HCT116 (cell line): ENCODE measurements around the gene LRRTM4. TPM values are rescaled to one million over a fixed set of nuclear protein-coding genes. Genes with fewer than 3 reads are reported as not detected.

Experiments used
- ATAC-seq: fragments of 200-7000 bp; cut with Tn5 transposase; 2 replicates; pipeline ENCODE4 v1.9.1; 2020; ENCODE audit warnings: mild to moderate bottlenecking, moderate library complexity
- BruUV-seq: library from RNA; stranded (reverse); fragments of 400-500 nt; replicated peaks from 2 replicates; lab custom pipeline; 2021; lab: Mats Ljungman, UMichigan
- CTCF ChIA-PET: fragments of 300-600 bp; sonication (Branson Sonifier 250); formaldehyde crosslinking; loops from one replicate; lab custom pipeline; 2021; ENCODE audit warnings: antibody characterized with exemption; lab: Charles Lee
- POLR2A ChIA-PET: fragments of 300-600, 350-600 bp; sonication (Branson Sonifier 250); formaldehyde crosslinking; loops from one replicate; lab custom pipeline; 2021; ENCODE audit warnings: antibody characterized with exemption; lab: Charles Lee
- RAD21 ChIA-PET, 2 experiments: fragments of 300-600 bp; sonication (Branson Sonifier 250); formaldehyde crosslinking; loops; one replicate each; lab custom pipeline; 2023; ENCODE audit warnings: low total read pairs in 2 of 2; ENCODE audit not compliant: uncharacterized antibody in 2 of 2, unreplicated experiment in 2 of 2, low non-redundant PET in 1 of 2; lab: Charles Lee
- DNase-seq: peaks from one replicate; pipeline ENCODE4 v3.0.0-alpha.2; 2010; ENCODE audit warnings: low read depth, low spot score
- H2AFZ ChIP-seq: fragments of 200-600 bp; shearing (Covaris generic), sonication (generic); 2 replicates; pipeline ENCODE4 v1.6.1; 2017; ENCODE audit warnings: low read depth, mixed run types, mixed read lengths, antibody characterized with exemption, low read length; ENCODE audit not compliant: poor library complexity, severe bottlenecking
- H3K27ac ChIP-seq: 2 replicates; pipeline ENCODE4 v1.5.1; 2012; ENCODE audit warnings: low read depth, low read length
- H3K27me3 ChIP-seq: fragments of 200-600 bp; sonication (generic); 2 replicates; pipeline ENCODE4 v1.6.1; 2016; ENCODE audit warnings: mixed run types, low read length, mixed read lengths; ENCODE audit not compliant: insufficient read depth
- H3K36me3 ChIP-seq, 2 experiments: fragments of 200-500 bp in 1 of 2; fragments of 200-600 bp in 1 of 2; sonication (Bioruptor generic) in 1 of 2; sonication (generic) in 1 of 2; 2 replicates each; pipeline versions ENCODE4 v1.5.1 to v1.6.1; 2014 to 2016; ENCODE audit warnings: low read length in 2 of 2, inconsistent platforms in 1 of 2, mixed read lengths in 1 of 2, mixed run types in 1 of 2; ENCODE audit not compliant: insufficient read depth in 2 of 2, control insufficient read depth in 1 of 2
- H3K4me1 ChIP-seq, 2 experiments: fragments of 200-600 bp in 1 of 2; sonication (generic) in 1 of 2; 2 replicates each; pipeline versions ENCODE4 v1.5.1 to v1.6.1; 2012 to 2017; ENCODE audit warnings: low read length in 2 of 2, inconsistent platforms in 1 of 2, mild to moderate bottlenecking in 1 of 2, mixed read lengths in 1 of 2, mixed run types in 1 of 2, moderate library complexity in 1 of 2; ENCODE audit not compliant: insufficient read depth in 2 of 2, control insufficient read depth in 1 of 2
- H3K4me2 ChIP-seq: fragments of 200-600 bp; sonication (generic); 2 replicates; pipeline ENCODE4 v1.6.1; 2017; ENCODE audit warnings: mixed run types, low read length, mixed read lengths
- H3K4me3 ChIP-seq, 2 experiments: fragments of 200-600 bp in 1 of 2; sonication (generic) in 1 of 2; replicated peaks in 1 of 2; 2 replicates each; pipeline ENCODE4 v1.5.1; 2011 to 2016; ENCODE audit warnings: low read length in 2 of 2, control low read depth in 1 of 2, low read depth in 1 of 2, mild to moderate bottlenecking in 1 of 2, mixed read lengths in 1 of 2, mixed run types in 1 of 2
- H3K79me2 ChIP-seq: fragments of 200-600 bp; sonication (generic); 2 replicates; pipeline ENCODE4 v1.6.1; 2017; ENCODE audit warnings: mild to moderate bottlenecking, mixed run types, low read length, moderate library complexity, mixed read lengths; ENCODE audit not compliant: insufficient read depth
- H3K9ac ChIP-seq: fragments of 200-600 bp; sonication (generic); 2 replicates; pipeline ENCODE4 v1.6.1; 2016; ENCODE audit warnings: low read length, mixed read lengths
- H3K9me2 ChIP-seq: fragments of 200-600 bp; sonication (generic), shearing (Covaris generic); 2 replicates; pipeline ENCODE4 v1.6.1; 2017; ENCODE audit warnings: mixed run types, mild to moderate bottlenecking, moderate library complexity; ENCODE audit not compliant: insufficient read depth
- H3K9me3 ChIP-seq, 2 experiments: fragments of 200-500 bp in 1 of 2; fragments of 200-600 bp in 1 of 2; sonication (Bioruptor generic) in 1 of 2; sonication (generic) in 1 of 2; 2 replicates each; pipeline ENCODE4 v1.6.1; 2014 to 2017; ENCODE audit warnings: low read length in 2 of 2, mixed read lengths in 2 of 2, inconsistent platforms in 1 of 2, low read depth in 1 of 2, mild to moderate bottlenecking in 1 of 2, mixed run types in 1 of 2, moderate library complexity in 1 of 2; ENCODE audit not compliant: control insufficient read depth in 1 of 2, insufficient read depth in 1 of 2
- H4K20me1 ChIP-seq: fragments of 200-600 bp; sonication (generic), shearing (Covaris generic); 2 replicates; pipeline ENCODE4 v1.6.1; 2017; ENCODE audit warnings: mixed run types, mild to moderate bottlenecking, moderate library complexity; ENCODE audit not compliant: insufficient read depth
- CBX3 ChIP-seq: IDR thresholded peaks from 2 replicates; pipeline ENCODE4 v1.6.1; 2012; ENCODE audit warnings: low read depth
- CEBPB ChIP-seq: IDR thresholded peaks from 2 replicates; pipeline ENCODE4 v1.6.1; 2012; ENCODE audit warnings: low read depth
- CTCF ChIP-seq, 3 experiments: fragments of 200-600 bp in 1 of 3; sonication (generic) in 1 of 3; IDR thresholded peaks in 2 of 3; conservative IDR thresholded peaks in 1 of 3; 2 replicates each; pipeline ENCODE4 v1.5.1; 2012 to 2017; ENCODE audit warnings: low read depth in 2 of 3, low read length in 2 of 3, antibody characterized with exemption in 1 of 3, borderline replicate concordance in 1 of 3, control low read depth in 1 of 3, mild to moderate bottlenecking in 1 of 3, mixed read lengths in 1 of 3, mixed run types in 1 of 3, moderate library complexity in 1 of 3; ENCODE audit not compliant: insufficient read depth in 1 of 3
- EGR1 ChIP-seq: IDR thresholded peaks from 2 replicates; pipeline ENCODE4 v1.6.1; 2012; ENCODE audit warnings: low read depth
- ELF1 ChIP-seq: IDR thresholded peaks from 2 replicates; pipeline ENCODE4 v1.6.1; 2012; ENCODE audit warnings: low read depth, borderline replicate concordance
- FOSL1 ChIP-seq: IDR thresholded peaks from 2 replicates; pipeline ENCODE4 v1.6.1; 2012; ENCODE audit warnings: low read depth
- POLR2A ChIP-seq: IDR thresholded peaks from 2 replicates; pipeline ENCODE4 v1.7.0; 2011; ENCODE audit warnings: borderline replicate concordance; ENCODE audit not compliant: insufficient read depth, insufficient read length; ENCODE audit errors: extremely low read depth
- SIN3A ChIP-seq: IDR thresholded peaks from 2 replicates; pipeline ENCODE4 v1.6.1; 2012; ENCODE audit warnings: low read depth
- SP1 ChIP-seq: IDR thresholded peaks from 2 replicates; pipeline ENCODE4 v1.6.1; 2012; ENCODE audit warnings: low read depth
- ZBTB33 ChIP-seq: IDR thresholded peaks from 2 replicates; pipeline ENCODE4 v1.6.1; 2011; ENCODE audit warnings: mild to moderate bottlenecking, low read length, moderate library complexity; ENCODE audit not compliant: insufficient replicate concordance; ENCODE audit errors: extremely low read depth
- intact Hi-C: fragments of 100-400 bp; cut with micrococcal nuclease; formaldehyde crosslinking; loops from 2 replicates; pipeline ENCODE4 v1.10.0; 2022
- total RNA-seq: library from RNA; stranded (reverse); gene quantifications from one replicate; pipeline ENCODE4 v1.2.1, GENCODE V29; 2021; ENCODE audit not compliant: unreplicated experiment

Gene LRRTM4
- total RNA-seq, 1 experiment from 2014 or later, result 0.25 TPM

GRCh38 chr2:77193858-77194448 lies 328.2 kb downstream of the LRRTM4 start:
- TF ChIP-seq CEBPB (no peak), SP1 (no peak), FOSL1 (no peak), ZBTB33 (no peak), POLR2A (no peak), SIN3A (no peak), CBX3 (no peak), ELF1 (no peak), CTCF (IDR thresholded peaks at IDR 0.05 in 2 of 3, conservative IDR thresholded peaks at IDR 0.05 in 1 of 3; ENCODE audit: borderline replicate concordance in 1 of 3, insufficient read depth in 1 of 3, low read depth in 2 of 3, low read length in 2 of 3) (no peak), EGR1 (no peak)
- intact Hi-C loops, result no loop called here
- POLR2A ChIA-PET, result no interaction called here
- no peaks in the 10 kb centered on the region for H3K4me1 ChIP-seq
- peaks cover 0 to 18% of the 10 kb centered on the region in 2 experiments; a peak in 2 of 4 replicates for H3K9me3 ChIP-seq
- RAD21 ChIA-PET, result no interaction called here
- no peak overlapping the region for H3K9ac ChIP-seq
- no peaks in the 10 kb centered on the region for H4K20me1 ChIP-seq
- H3K27me3 ChIP-seq, result no peaks in the 10 kb centered on the region
- H2AFZ ChIP-seq, result no peak overlapping the region
- H3K27ac ChIP-seq, result no peak overlapping the region
- CTCF ChIA-PET, result no interaction called here
- no peak overlapping the region for H3K4me3 ChIP-seq
- ATAC-seq, result no peak
- DNase-seq, result no peak
- H3K36me3 ChIP-seq, result no peaks in the 10 kb centered on the region
- no peak overlapping the region for H3K4me2 ChIP-seq
- H3K79me2 ChIP-seq, result no peaks in the 10 kb centered on the region
- no peaks in the 10 kb centered on the region for H3K9me2 ChIP-seq
- no TSS peak for BruUV-seq
